Progenitor cell of endocrine pancreas (in vitro differentiated cells): ENCODE measurements around the gene PLCG1. TPM values are rescaled to one million over a fixed set of nuclear protein-coding genes. Genes with fewer than 3 reads are reported as not detected.

Source experiments
- DNase-seq: peaks from one replicate; pipeline ENCODE4 v3.0.0; 2021; ENCODE audit warnings: low spot score; ENCODE audit not compliant: unreplicated experiment
- H3K27ac Mint-ChIP-seq: 2 replicates; pipeline ENCODE4 v1.8.0; 2021; ENCODE audit warnings: mild to moderate bottlenecking, moderate library complexity, mixed read lengths
- H3K27me3 Mint-ChIP-seq: 2 replicates; pipeline ENCODE4 v1.8.0; 2021; ENCODE audit warnings: mixed read lengths
- H3K36me3 Mint-ChIP-seq: 2 replicates; pipeline ENCODE4 v1.8.0; 2022; ENCODE audit warnings: mixed read lengths; ENCODE audit not compliant: insufficient read depth
- H3K4me1 Mint-ChIP-seq: 2 replicates; pipeline ENCODE4 v1.8.0; 2021; ENCODE audit warnings: low read depth, mixed read lengths
- H3K4me3 Mint-ChIP-seq: 2 replicates; pipeline ENCODE4 v1.8.0; 2021; ENCODE audit warnings: low read depth, mild to moderate bottlenecking, moderate library complexity, mixed read lengths
- H3K9me3 Mint-ChIP-seq: 2 replicates; pipeline ENCODE4 v1.8.0; 2021; ENCODE audit warnings: low read depth, mixed read lengths
- microRNA-seq: library from miRNA; unstranded; fragments of <30 nt; microRNA quantifications from one replicate; pipeline ENCODE4 v1.1.0, GENCODE V29; 2020; ENCODE audit warnings: borderline number of aligned reads; ENCODE audit not compliant: unreplicated experiment
- total RNA-seq: library from RNA; stranded (reverse); gene quantifications from 2 replicates; pipeline ENCODE4 v1.2.1, GENCODE V29; 2021
- TF ChIP-seq, protein P1 (sequence below): fragments of 200-600 bp; sonication (generic); IDR thresholded peaks from one replicate; pipeline ENCODE4 v1.5.0; 2021; ENCODE audit warnings: antibody characterized with exemption, mild to moderate bottlenecking; ENCODE audit not compliant: unreplicated experiment

Gene PLCG1
- total RNA-seq, 1 donor from 2014 or later = 395 TPM

DNA sequence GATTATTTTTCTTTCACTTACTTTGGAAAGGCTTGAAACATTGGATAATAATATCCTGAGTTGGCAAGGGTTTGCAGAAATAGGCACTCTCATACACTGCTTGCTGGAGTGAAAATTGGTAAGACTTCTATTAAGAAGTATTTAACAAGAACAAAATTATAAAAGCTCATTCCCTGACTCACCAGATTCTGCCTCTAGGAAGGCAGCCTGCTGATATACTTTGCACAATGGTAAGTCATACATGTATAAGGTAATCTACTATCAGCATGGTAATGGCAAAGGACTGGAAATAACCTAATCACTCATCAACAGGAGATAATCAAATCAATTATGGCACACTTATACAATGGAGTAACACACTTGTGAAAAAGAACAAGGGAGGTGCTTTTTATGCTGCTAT, 85.8 kb downstream of the PLCG1 start:
- Mint-ChIP-seq H3K4me1 (peaks cover 13% of the 10 kb centered on the region), H3K27ac (no peak overlapping the region), H3K36me3 (no peaks in the 10 kb centered on the region), H3K27me3 (no peaks in the 10 kb centered on the region), H3K4me3 (no peak overlapping the region), H3K9me3 (no peaks in the 10 kb centered on the region)
- no peak for DNase-seq
- TF ChIP-seq, protein P1, sequence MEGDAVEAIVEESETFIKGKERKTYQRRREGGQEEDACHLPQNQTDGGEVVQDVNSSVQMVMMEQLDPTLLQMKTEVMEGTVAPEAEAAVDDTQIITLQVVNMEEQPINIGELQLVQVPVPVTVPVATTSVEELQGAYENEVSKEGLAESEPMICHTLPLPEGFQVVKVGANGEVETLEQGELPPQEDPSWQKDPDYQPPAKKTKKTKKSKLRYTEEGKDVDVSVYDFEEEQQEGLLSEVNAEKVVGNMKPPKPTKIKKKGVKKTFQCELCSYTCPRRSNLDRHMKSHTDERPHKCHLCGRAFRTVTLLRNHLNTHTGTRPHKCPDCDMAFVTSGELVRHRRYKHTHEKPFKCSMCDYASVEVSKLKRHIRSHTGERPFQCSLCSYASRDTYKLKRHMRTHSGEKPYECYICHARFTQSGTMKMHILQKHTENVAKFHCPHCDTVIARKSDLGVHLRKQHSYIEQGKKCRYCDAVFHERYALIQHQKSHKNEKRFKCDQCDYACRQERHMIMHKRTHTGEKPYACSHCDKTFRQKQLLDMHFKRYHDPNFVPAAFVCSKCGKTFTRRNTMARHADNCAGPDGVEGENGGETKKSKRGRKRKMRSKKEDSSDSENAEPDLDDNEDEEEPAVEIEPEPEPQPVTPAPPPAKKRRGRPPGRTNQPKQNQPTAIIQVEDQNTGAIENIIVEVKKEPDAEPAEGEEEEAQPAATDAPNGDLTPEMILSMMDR = no peak

DNA sequence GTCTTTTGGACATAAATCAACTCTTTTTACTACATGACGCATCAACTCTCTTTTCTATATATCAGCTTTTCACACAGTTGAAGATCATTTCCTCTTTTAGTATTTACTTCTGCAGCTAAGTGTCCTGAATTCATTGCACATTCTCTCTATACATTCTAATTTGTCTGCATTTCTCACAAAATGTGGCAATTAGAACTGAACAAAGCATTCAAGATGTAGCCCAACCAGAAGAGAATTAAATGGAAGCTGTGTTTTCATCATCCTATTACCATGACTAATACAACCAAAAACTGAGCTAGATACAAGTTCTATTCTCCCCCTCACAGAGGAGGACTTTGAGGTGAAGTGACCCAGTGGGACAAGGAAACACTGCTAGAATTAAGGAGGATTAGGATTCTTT, 86.9 kb downstream of the PLCG1 start:
- peaks cover 13% of the 10 kb centered on the region for H3K4me1 Mint-ChIP-seq

DNA sequence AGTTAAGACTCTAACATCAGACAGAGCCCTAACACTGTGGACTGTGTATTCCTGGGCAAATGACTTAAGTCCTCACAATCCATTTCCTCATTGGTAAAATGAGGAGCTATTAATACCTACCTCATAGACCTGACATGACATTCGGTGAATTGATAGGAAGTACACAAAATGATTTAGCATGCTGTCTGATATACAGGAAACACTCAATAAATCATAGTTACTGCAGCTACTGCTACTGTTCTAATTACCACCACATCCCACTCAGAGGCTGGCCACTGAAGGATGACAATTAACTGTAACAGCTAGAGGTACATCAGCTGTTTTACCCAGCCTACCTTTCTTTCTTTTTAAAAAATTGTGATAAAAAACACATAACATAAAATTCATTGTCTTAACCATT, 87.7 kb downstream of the PLCG1 start:
- H3K4me3 Mint-ChIP-seq = no peak overlapping the region
- no peaks in the 10 kb centered on the region for H3K36me3 Mint-ChIP-seq
- peaks cover 13% of the 10 kb centered on the region for H3K4me1 Mint-ChIP-seq
- DNase-seq = no peak
- H3K9me3 Mint-ChIP-seq = no peaks in the 10 kb centered on the region
- H3K27ac Mint-ChIP-seq = no peak overlapping the region
- TF ChIP-seq, protein P1 = no peak
- no peaks in the 10 kb centered on the region for H3K27me3 Mint-ChIP-seq

More for the DNA sequence above, 86.9 kb downstream of the PLCG1 start:
- no peaks in the 10 kb centered on the region for H3K27me3 Mint-ChIP-seq
- H3K27ac Mint-ChIP-seq = no peak overlapping the region
- no peaks in the 10 kb centered on the region for H3K36me3 Mint-ChIP-seq
- TF ChIP-seq, protein P1 = no peak
- no peaks in the 10 kb centered on the region for H3K9me3 Mint-ChIP-seq
- H3K4me3 Mint-ChIP-seq = no peak overlapping the region
- DNase-seq = no peak

DNA sequence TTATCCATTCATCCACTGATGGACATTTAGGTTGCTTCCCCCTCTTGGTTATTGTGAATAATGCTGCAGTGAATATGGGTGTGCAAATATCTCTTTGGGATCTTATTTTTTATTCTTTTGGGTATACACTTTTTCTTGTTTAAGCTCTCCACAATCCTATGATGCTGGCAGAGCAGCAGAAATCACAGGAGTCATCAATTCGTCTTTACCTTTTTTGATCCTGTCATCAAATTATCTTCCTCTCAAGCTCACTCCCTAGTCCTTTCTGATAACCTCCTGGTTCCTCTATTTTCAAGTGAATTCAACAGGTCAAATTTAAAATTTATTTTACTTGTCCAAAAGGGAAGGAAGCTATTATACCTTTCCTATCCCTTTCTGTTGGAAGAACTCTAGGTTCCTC, 89.1 kb downstream of the PLCG1 start:
- Mint-ChIP-seq H3K27ac (no peak overlapping the region), H3K36me3 (no peaks in the 10 kb centered on the region), H3K9me3 (no peaks in the 10 kb centered on the region), H3K4me1 (peaks cover 13% of the 10 kb centered on the region), H3K27me3 (no peaks in the 10 kb centered on the region), H3K4me3 (no peak overlapping the region)
- DNase-seq = no peak
- TF ChIP-seq, protein P1 = no peak

Small RNAs within 50 kb of the gene (microRNA-seq; reads per million reads assigned to microRNA genes)
- gene MIR6871 = 7.8 reads per million, percentile 11 among the genes with 10 or more reads in this experiment

Other genes starting within 250 kb of the PLCG1 start
- 86.7 and 90.8 TPM in 2 replicates for gene TOP1, start 108.7 kb upstream of the PLCG1 start, total RNA-seq
- gene ZHX3, start 180.2 kb downstream of the PLCG1 start, total RNA-seq = 8.9 and 9.1 TPM in 2 replicates
- gene LPIN3, start 203.3 kb downstream of the PLCG1 start, total RNA-seq = 18.3 and 18.4 TPM in 2 replicates
- gene EMILIN3, start 229.3 kb downstream of the PLCG1 start, total RNA-seq = 0.96 and 1.3 TPM in 2 replicates